Glutamatergic neuron (in vitro differentiated cells): Measurements from ENCODE around the gene CALN1. TPM values are rescaled to one million over a fixed set of nuclear protein-coding genes. Genes with fewer than 3 reads are reported as not detected.

Experiments
- DNase-seq: peaks from one replicate; pipeline ENCODE4 v3.0.0; 2022
- H3K27ac Mint-ChIP-seq: one replicate; pipeline ENCODE4 v1.8.0; 2020; ENCODE audit warnings: mild to moderate bottlenecking, mixed read lengths, inconsistent platforms; ENCODE audit not compliant: unreplicated experiment
- H3K27me3 Mint-ChIP-seq: one replicate; pipeline ENCODE4 v1.8.0; 2020; ENCODE audit warnings: mild to moderate bottlenecking, moderate library complexity, mixed read lengths, inconsistent platforms; ENCODE audit not compliant: unreplicated experiment
- H3K36me3 Mint-ChIP-seq: one replicate; pipeline ENCODE4 v1.8.0; 2020; ENCODE audit warnings: mild to moderate bottlenecking, mixed read lengths, inconsistent platforms; ENCODE audit not compliant: unreplicated experiment
- H3K4me1 Mint-ChIP-seq: one replicate; pipeline ENCODE4 v1.8.0; 2020; ENCODE audit warnings: mild to moderate bottlenecking, low read depth, mixed read lengths, inconsistent platforms; ENCODE audit not compliant: unreplicated experiment
- H3K4me3 Mint-ChIP-seq: one replicate; pipeline ENCODE4 v1.8.0; 2020; ENCODE audit warnings: mild to moderate bottlenecking, mixed read lengths, inconsistent platforms; ENCODE audit not compliant: unreplicated experiment
- H3K9me3 Mint-ChIP-seq: one replicate; pipeline ENCODE4 v1.8.0; 2020; ENCODE audit warnings: mild to moderate bottlenecking, moderate library complexity, mixed read lengths, inconsistent platforms; ENCODE audit not compliant: unreplicated experiment
- CTCF ChIP-seq: fragments of 200-600 bp; sonication (generic); IDR thresholded peaks from one replicate; pipeline ENCODE4 v1.5.0; 2021; ENCODE audit not compliant: partially characterized antibody, unreplicated experiment
- total RNA-seq: library from RNA; stranded (reverse); fragmentation: NEBNext Ultra II Directional; extraction: Animal tissue kit (Norgen Biotek cat#: 25700); gene quantifications from one replicate; pipeline ENCODE4 v1.2.1, GENCODE V29; 2021; ENCODE audit not compliant: unreplicated experiment

CALN1 gene
- total RNA-seq, 1 donor from 2014 or later = 3.5 TPM

GRCh38 chr7:72023926-72024325 lies 388.2 kb downstream of the CALN1 start:
- no peak for DNase-seq
- TF ChIP-seq CTCF = no peak
- no peaks in the 10 kb centered on the region for H3K4me1 Mint-ChIP-seq
- peaks cover 2% of the 10 kb centered on the region for H3K27me3 Mint-ChIP-seq
- H3K27ac Mint-ChIP-seq = no peak overlapping the region
- no peak overlapping the region for H3K4me3 Mint-ChIP-seq
- H3K36me3 Mint-ChIP-seq = peaks cover 3% of the 10 kb centered on the region
- H3K9me3 Mint-ChIP-seq = peaks cover 3% of the 10 kb centered on the region

- peaks cover 1% of the 10 kb centered on the region for H3K9me3 Mint-ChIP-seq
- H3K36me3 Mint-ChIP-seq = no peaks in the 10 kb centered on the region
- TF ChIP-seq CTCF = no peak
- H3K4me3 Mint-ChIP-seq = no peak overlapping the region
- peaks cover 2% of the 10 kb centered on the region for H3K27me3 Mint-ChIP-seq
- no peak overlapping the region for H3K27ac Mint-ChIP-seq
- H3K4me1 Mint-ChIP-seq = no peaks in the 10 kb centered on the region
- no peak for DNase-seq
Measured at GRCh38 chr7:72021716-72022115, 390.4 kb downstream of the CALN1 start.

DNA sequence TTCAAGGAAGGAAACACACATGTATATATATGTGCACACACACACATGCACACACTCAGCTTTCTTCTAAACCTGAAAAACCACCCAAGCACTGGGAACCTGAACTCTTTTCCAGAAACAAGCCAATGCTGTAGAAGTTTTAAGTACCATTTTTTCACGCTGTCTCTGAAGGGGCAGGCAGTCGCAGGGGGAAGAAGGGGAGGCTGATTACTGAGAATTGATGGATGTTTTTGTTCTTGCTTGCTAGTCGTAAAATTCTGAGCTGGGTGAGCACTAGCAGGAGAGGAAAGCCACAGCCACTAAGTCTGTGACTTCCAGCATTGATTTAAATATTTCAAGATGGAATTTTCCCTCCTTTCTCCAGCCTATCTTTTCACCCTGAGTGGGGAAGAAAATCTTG lies 391.8 kb downstream of the CALN1 start:
- no peak for TF ChIP-seq CTCF
- H3K4me3 Mint-ChIP-seq = no peak overlapping the region
- H3K36me3 Mint-ChIP-seq = no peaks in the 10 kb centered on the region
- no peak for DNase-seq
- no peaks in the 10 kb centered on the region for H3K9me3 Mint-ChIP-seq
- no peaks in the 10 kb centered on the region for H3K4me1 Mint-ChIP-seq
- H3K27me3 Mint-ChIP-seq = peaks cover 2% of the 10 kb centered on the region
- H3K27ac Mint-ChIP-seq = no peak overlapping the region

GRCh38 chr7:72019436-72019835 lies 392.7 kb downstream of the CALN1 start:
- H3K36me3 Mint-ChIP-seq = no peaks in the 10 kb centered on the region
- DNase-seq = no peak
- no peak for TF ChIP-seq CTCF
- H3K27me3 Mint-ChIP-seq = no peaks in the 10 kb centered on the region
- no peak overlapping the region for H3K27ac Mint-ChIP-seq
- H3K4me1 Mint-ChIP-seq = no peaks in the 10 kb centered on the region
- H3K9me3 Mint-ChIP-seq = no peaks in the 10 kb centered on the region
- H3K4me3 Mint-ChIP-seq = no peak overlapping the region

DNA sequence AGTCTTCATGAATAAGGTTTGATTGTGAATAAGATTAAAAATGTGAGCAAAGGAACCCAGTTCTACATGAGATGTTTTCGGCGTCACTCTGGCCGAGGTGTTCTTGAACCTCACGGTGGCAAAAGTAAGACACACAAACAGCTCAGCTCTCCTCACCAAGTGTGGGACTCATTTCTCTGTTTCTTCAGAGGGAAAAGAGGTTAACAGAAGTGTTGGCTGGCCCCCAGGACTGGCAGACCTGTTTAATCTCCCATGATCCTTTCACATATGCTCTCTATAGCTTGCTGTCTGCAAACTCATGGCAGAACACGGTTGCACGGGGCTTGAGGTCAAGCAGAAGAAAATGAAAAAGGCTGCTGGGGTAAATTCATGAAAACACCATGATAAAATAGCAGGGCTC lies 394.4 kb downstream of the CALN1 start:
- H3K27me3 Mint-ChIP-seq = peaks cover 2% of the 10 kb centered on the region
- no peak overlapping the region for H3K4me3 Mint-ChIP-seq
- TF ChIP-seq CTCF = no peak
- H3K4me1 Mint-ChIP-seq = no peaks in the 10 kb centered on the region
- H3K9me3 Mint-ChIP-seq = no peaks in the 10 kb centered on the region
- no peak for DNase-seq
- no peaks in the 10 kb centered on the region for H3K36me3 Mint-ChIP-seq
- H3K27ac Mint-ChIP-seq = no peak overlapping the region
